CD4-positive, alpha-beta T cell (primary cell): ENCODE measurements around the gene INKA1. TPM values are rescaled to one million over a fixed set of nuclear protein-coding genes. Genes with fewer than 3 reads are reported as not detected.

Source experiments
- ATAC-seq: fragments of 200-7000 bp; cut with Tn5 transposase; one replicate; pipeline ENCODE4 v1.10.0; 2022; ENCODE audit warnings: mild to moderate bottlenecking; ENCODE audit not compliant: poor library complexity
- CTCF ChIA-PET: fragments of 350-600 bp; sonication (Branson Sonifier 250); formaldehyde crosslinking; loops from one replicate; lab custom pipeline; 2021; ENCODE audit warnings: antibody characterized with exemption, inconsistent platforms; lab: Charles Lee
- POLR2A ChIA-PET: fragments of 350-600 bp; sonication (Branson Sonifier 250); formaldehyde crosslinking; loops from one replicate; lab custom pipeline; 2021; ENCODE audit warnings: antibody characterized with exemption, inconsistent platforms; lab: Charles Lee
- DNase-seq, 14 experiments: peaks; one replicate each; pipeline ENCODE4 v3.0.0-alpha.2; 2013 to 2020; ENCODE audit warnings: mixed read lengths in 2 of 14
- H3K27ac ChIP-seq, 2 donors: one replicate each; pipeline versions ENCODE4 v1.5.1 to v1.7.0; 2013; ENCODE audit warnings: low read length in 2 of 2, low read depth in 1 of 2, mild to moderate bottlenecking in 1 of 2
- H3K27me3 ChIP-seq, 2 experiments: 1 replicate in 1 of 2; 2 replicates in 1 of 2; pipeline versions ENCODE4 v1.6.1 to v1.7.0; 2013; ENCODE audit warnings: low read length in 2 of 2, control low read depth in 1 of 2, mild to moderate bottlenecking in 1 of 2, moderate library complexity in 1 of 2; ENCODE audit not compliant: insufficient read depth in 2 of 2, control insufficient read depth in 1 of 2
- H3K36me3 ChIP-seq: one replicate; pipeline ENCODE4 v1.6.1; 2013; ENCODE audit warnings: low read length, control low read depth; ENCODE audit not compliant: insufficient read depth
- H3K4me1 ChIP-seq: one replicate; pipeline ENCODE4 v1.6.1; 2013; ENCODE audit warnings: low read length, control low read depth; ENCODE audit not compliant: insufficient read depth
- H3K4me3 ChIP-seq: one replicate; pipeline ENCODE4 v1.5.1; 2013; ENCODE audit warnings: mild to moderate bottlenecking, low read length, moderate library complexity
- H3K9me3 ChIP-seq, 2 experiments: 1 replicate in 1 of 2; 2 replicates in 1 of 2; pipeline versions ENCODE4 v1.6.1 to v1.7.0; 2013; ENCODE audit warnings: low read length in 2 of 2, mild to moderate bottlenecking in 2 of 2, control low read depth in 1 of 2, moderate library complexity in 1 of 2; ENCODE audit not compliant: control insufficient read depth in 1 of 2, insufficient read depth in 1 of 2
- H3K27ac Mint-ChIP-seq: one replicate; pipeline ENCODE4 v1.8.0; 2020; ENCODE audit warnings: mixed read lengths
- H3K27me3 Mint-ChIP-seq: one replicate; pipeline ENCODE4 v1.8.0; 2021; ENCODE audit warnings: mixed read lengths
- H3K36me3 Mint-ChIP-seq: one replicate; pipeline ENCODE4 v1.8.0; 2021; ENCODE audit warnings: low read depth, mixed read lengths
- H3K4me1 Mint-ChIP-seq: one replicate; pipeline ENCODE4 v1.8.0; 2021; ENCODE audit warnings: low read depth, mixed read lengths
- H3K4me3 Mint-ChIP-seq: one replicate; pipeline ENCODE4 v1.8.0; 2020; ENCODE audit warnings: mild to moderate bottlenecking, mixed read lengths
- H3K9me3 Mint-ChIP-seq: one replicate; pipeline ENCODE4 v1.8.0; 2020; ENCODE audit warnings: mixed read lengths
- intact Hi-C, 2 experiments: fragments of 100-400 bp; cut with DNase I in 1 of 2; cut with micrococcal nuclease in 1 of 2; formaldehyde crosslinking; loops; one replicate each; pipeline versions ENCODE4 v1.15.1 to v1.9.0; 2023 to 2025; cut with DNase I, micrococcal nuclease
- total RNA-seq, 174 experiments: library from RNA in 2 of 174; stranded (reverse) in 2 of 174; gene quantifications; one replicate each; pipeline ENCODE4 v1.2.3 and lab custom pipeline; 2021 to 2026
- TF ChIP-seq, protein P1 (sequence below): fragments of 200-600 bp; IDR thresholded peaks from one replicate; pipeline ENCODE4 v1.8.0; 2022; ENCODE audit warnings: antibody characterized with exemption, mild to moderate bottlenecking

Gene INKA1
- total RNA-seq, 2 experiments from 2014 or later, result 0.85 to 0.87 TPM

- Mint-ChIP-seq H3K36me3 (peaks cover 26% of the 10 kb centered on the region), H3K9me3 (no peaks in the 10 kb centered on the region), H3K27ac (no peak overlapping the region), H3K27me3 (no peaks in the 10 kb centered on the region), H3K4me1 (peaks cover 34% of the 10 kb centered on the region), H3K4me3 (peak overlapping the region; percentile 30)
- Histone ChIP-seq H3K4me3 (no peak overlapping the region), H3K4me1 (peaks cover 44% of the 10 kb centered on the region), H3K9me3 (no peaks in the 10 kb centered on the region), H3K36me3 (peaks cover 3% of the 10 kb centered on the region), H3K27ac (no peak overlapping the region), H3K27me3 (no peaks in the 10 kb centered on the region)
- intact Hi-C loops, result loop anchor here in 1 of 2 experiments (5.0 kb wide), 2 partner anchors 114 to 304 kb away; partner anchors contain the start of gene MST1R
- DNase-seq (peak in 1 of 14 experiments; percentile 11), ATAC-seq (no peak)
- CTCF ChIA-PET, result interaction anchor here (1.3 kb wide), 1 partner anchor 116 kb away, joined by 4 read pairs; no protein-coding TSS in a partner anchor
- TF ChIP-seq, protein P1, sequence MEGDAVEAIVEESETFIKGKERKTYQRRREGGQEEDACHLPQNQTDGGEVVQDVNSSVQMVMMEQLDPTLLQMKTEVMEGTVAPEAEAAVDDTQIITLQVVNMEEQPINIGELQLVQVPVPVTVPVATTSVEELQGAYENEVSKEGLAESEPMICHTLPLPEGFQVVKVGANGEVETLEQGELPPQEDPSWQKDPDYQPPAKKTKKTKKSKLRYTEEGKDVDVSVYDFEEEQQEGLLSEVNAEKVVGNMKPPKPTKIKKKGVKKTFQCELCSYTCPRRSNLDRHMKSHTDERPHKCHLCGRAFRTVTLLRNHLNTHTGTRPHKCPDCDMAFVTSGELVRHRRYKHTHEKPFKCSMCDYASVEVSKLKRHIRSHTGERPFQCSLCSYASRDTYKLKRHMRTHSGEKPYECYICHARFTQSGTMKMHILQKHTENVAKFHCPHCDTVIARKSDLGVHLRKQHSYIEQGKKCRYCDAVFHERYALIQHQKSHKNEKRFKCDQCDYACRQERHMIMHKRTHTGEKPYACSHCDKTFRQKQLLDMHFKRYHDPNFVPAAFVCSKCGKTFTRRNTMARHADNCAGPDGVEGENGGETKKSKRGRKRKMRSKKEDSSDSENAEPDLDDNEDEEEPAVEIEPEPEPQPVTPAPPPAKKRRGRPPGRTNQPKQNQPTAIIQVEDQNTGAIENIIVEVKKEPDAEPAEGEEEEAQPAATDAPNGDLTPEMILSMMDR, result no peak
- POLR2A ChIA-PET, result interaction anchor here (1.0 to 2.3 kb wide), 3 partner anchors 13 to 69 kb away, joined by 3 to 18 read pairs (median 4); partner anchors contain the start of gene AMIGO3
Observed at GRCh38 chr3:49788056-49788455, 15.0 kb upstream of the INKA1 start.

DNA sequence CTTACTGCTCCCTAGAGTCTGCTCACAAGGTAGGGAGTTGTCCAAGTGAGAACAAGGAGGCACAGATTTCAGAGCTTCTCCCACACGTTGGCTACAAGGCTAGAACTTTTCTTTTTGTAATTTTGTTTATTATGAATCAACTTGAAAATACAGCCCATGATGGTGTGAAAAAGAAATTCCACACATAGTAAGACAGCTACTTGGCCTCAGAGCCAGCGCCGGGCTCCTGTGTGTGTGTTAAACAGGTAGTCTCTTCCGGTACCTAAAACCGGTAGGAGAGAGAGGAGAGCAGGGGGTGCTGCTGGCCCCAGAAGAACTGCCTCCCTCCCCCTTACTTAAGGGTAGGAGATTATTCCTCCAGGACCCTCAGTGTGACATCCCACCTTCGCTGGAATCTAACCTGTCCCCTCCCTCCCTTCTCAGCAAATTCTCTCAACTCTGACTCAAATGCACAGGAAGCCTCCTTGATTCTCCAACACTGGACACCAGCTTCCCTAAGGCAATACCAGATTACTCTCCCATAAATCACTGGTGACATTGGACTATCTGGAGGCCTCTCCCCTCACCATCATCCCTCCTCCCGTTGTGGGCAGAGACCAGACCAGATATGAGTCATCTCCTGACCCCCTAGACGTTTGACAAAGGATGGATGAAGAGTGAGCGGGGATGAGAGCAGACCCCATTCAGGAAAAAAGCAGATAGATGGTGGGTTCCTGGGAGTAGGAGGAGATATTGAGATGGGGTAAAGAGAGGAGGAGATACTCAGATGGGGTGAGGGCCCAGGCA is 12.2 kb upstream of the INKA1 start:
- CTCF ChIA-PET, result interaction anchor here (1.6 kb wide), 1 partner anchor 12 kb away, joined by 7 read pairs; the partner anchor contains the start of gene INKA1
- H3K36me3 Mint-ChIP-seq, result peaks cover 13% of the 10 kb centered on the region
- POLR2A ChIA-PET, result interaction anchor here (0.6 kb wide), 1 partner anchor 65 kb away, joined by 3 read pairs; no protein-coding TSS in a partner anchor
- peak overlapping the region; percentile 83 for H3K27ac Mint-ChIP-seq
- peaks cover 17% of the 10 kb centered on the region for H3K4me1 ChIP-seq
- no peak overlapping the region for H3K4me3 ChIP-seq
- ATAC-seq (no peak), DNase-seq (peak in 1 of 14 experiments; percentile 11)
- no peaks in the 10 kb centered on the region for H3K36me3 ChIP-seq
- H3K27ac ChIP-seq, result no peak overlapping the region
- no peaks in the 10 kb centered on the region for H3K9me3 Mint-ChIP-seq
- intact Hi-C loops, result no loop called here
- no peaks in the 10 kb centered on the region for H3K27me3 Mint-ChIP-seq
- TF ChIP-seq, protein P1, result no peak
- peaks cover 16% of the 10 kb centered on the region for H3K4me1 Mint-ChIP-seq
- no peaks in the 10 kb centered on the region for H3K9me3 ChIP-seq
- no peaks in the 10 kb centered on the region for H3K27me3 ChIP-seq
- H3K4me3 Mint-ChIP-seq, result no peak overlapping the region

GRCh38 chr3:49791571-49791970 is 11.5 kb upstream of the INKA1 start:
- DNase-seq (peak in 1 of 14 experiments; percentile 22), ATAC-seq (no peak)
- Mint-ChIP-seq H3K4me1 (peaks cover 14% of the 10 kb centered on the region), H3K4me3 (no peak overlapping the region), H3K27ac (no peak overlapping the region), H3K9me3 (no peaks in the 10 kb centered on the region), H3K36me3 (peaks cover 9% of the 10 kb centered on the region), H3K27me3 (no peaks in the 10 kb centered on the region)
- ChIA-PET CTCF (no interaction called here), POLR2A (interaction anchor here (0.6 kb wide), 1 partner anchor 65 kb away, joined by 3 read pairs; no protein-coding TSS in a partner anchor)
- H3K36me3 ChIP-seq, result no peaks in the 10 kb centered on the region
- intact Hi-C loops, result no loop called here
- TF ChIP-seq, protein P1, result no peak
- H3K27ac ChIP-seq, result no peak overlapping the region
- peaks cover 15% of the 10 kb centered on the region for H3K4me1 ChIP-seq
- H3K4me3 ChIP-seq, result no peak overlapping the region
- H3K9me3 ChIP-seq, result no peaks in the 10 kb centered on the region
- no peaks in the 10 kb centered on the region for H3K27me3 ChIP-seq
